Activated naive CD4-positive, alpha-beta T cell treated with anti-CD3 and anti-CD28 coated beads, Interleukin-2, amount 10 ng/mL, durations not matched to agents 7 days and 5 days (primary cell): Measurements from ENCODE around the gene PRR30.

Experiments used
- CTCF ChIA-PET: fragments of 350-600 bp; sonication (Branson Sonifier 250); formaldehyde crosslinking; loops from one replicate; lab custom pipeline; 2021; ENCODE audit warnings: antibody characterized with exemption; lab: Charles Lee
- DNase-seq: peaks from one replicate; pipeline ENCODE4 v3.0.0-alpha.2; 2020
- H3K27ac Mint-ChIP-seq: one replicate; pipeline ENCODE4 v1.8.0; 2021; ENCODE audit warnings: mild to moderate bottlenecking, moderate library complexity, mixed read lengths
- H3K27me3 Mint-ChIP-seq: one replicate; pipeline ENCODE4 v1.8.0; 2021; ENCODE audit warnings: mild to moderate bottlenecking, mixed read lengths
- H3K36me3 Mint-ChIP-seq: one replicate; pipeline ENCODE4 v1.8.0; 2021; ENCODE audit warnings: mixed read lengths
- H3K4me1 Mint-ChIP-seq: one replicate; pipeline ENCODE4 v1.8.0; 2021; ENCODE audit warnings: mixed read lengths
- H3K4me3 Mint-ChIP-seq: one replicate; pipeline ENCODE4 v1.8.0; 2021; ENCODE audit warnings: mild to moderate bottlenecking, moderate library complexity, mixed read lengths
- H3K9me3 Mint-ChIP-seq: one replicate; pipeline ENCODE4 v1.8.0; 2021; ENCODE audit warnings: mixed read lengths

The PRR30 gene

GRCh38 chr2:27094353-27094984, 44.7 kb downstream of the PRR30 start:
- no peak overlapping the region for H3K4me3 Mint-ChIP-seq
- no peaks in the 10 kb centered on the region for H3K9me3 Mint-ChIP-seq
- no peak for DNase-seq
- H3K27me3 Mint-ChIP-seq, result no peaks in the 10 kb centered on the region
- peaks cover 22% of the 10 kb centered on the region for H3K4me1 Mint-ChIP-seq
- CTCF ChIA-PET, result interaction anchor here (0.5 to 3.0 kb wide), 4 partner anchors 72 to 209 kb away, joined by 3 to 13 read pairs (median 3); no protein-coding TSS in a partner anchor
- H3K27ac Mint-ChIP-seq, result no peak overlapping the region
- H3K36me3 Mint-ChIP-seq, result peaks cover 1% of the 10 kb centered on the region

GRCh38 chr2:27093430-27094352, 45.5 kb downstream of the PRR30 start:
- no peak for DNase-seq
- CTCF ChIA-PET, result interaction anchor here (0.5 to 0.9 kb wide), 3 partner anchors 73 to 98 kb away, joined by 3 read pairs; no protein-coding TSS in a partner anchor
- H3K4me1 Mint-ChIP-seq, result peaks cover 29% of the 10 kb centered on the region
- H3K36me3 Mint-ChIP-seq, result peaks cover 1% of the 10 kb centered on the region
- H3K27ac Mint-ChIP-seq, result no peak overlapping the region
- H3K9me3 Mint-ChIP-seq, result no peaks in the 10 kb centered on the region
- H3K4me3 Mint-ChIP-seq, result no peak overlapping the region
- no peaks in the 10 kb centered on the region for H3K27me3 Mint-ChIP-seq

GRCh38 chr2:27092696-27093429, 46.3 kb downstream of the PRR30 start:
- Mint-ChIP-seq H3K27me3 (no peaks in the 10 kb centered on the region), H3K9me3 (no peaks in the 10 kb centered on the region), H3K4me1 (peaks cover 35% of the 10 kb centered on the region), H3K36me3 (peaks cover 1% of the 10 kb centered on the region), H3K27ac (no peak overlapping the region), H3K4me3 (no peak overlapping the region)
- CTCF ChIA-PET, result interaction anchor here (0.7 to 1.3 kb wide), 2 partner anchors 41 to 98 kb away, joined by 3 read pairs; no protein-coding TSS in a partner anchor
- DNase-seq, result no peak

GRCh38 chr2:27091746-27092695, 47.2 kb downstream of the PRR30 start:
- no peaks in the 10 kb centered on the region for H3K27me3 Mint-ChIP-seq
- H3K36me3 Mint-ChIP-seq, result peaks cover 1% of the 10 kb centered on the region
- H3K27ac Mint-ChIP-seq, result no peak overlapping the region
- no peak overlapping the region for H3K4me3 Mint-ChIP-seq
- H3K9me3 Mint-ChIP-seq, result no peaks in the 10 kb centered on the region
- no peak for DNase-seq
- CTCF ChIA-PET, result interaction anchor here (1.3 kb wide), 2 partner anchors 10 to 42 kb away, joined by 3 read pairs; no protein-coding TSS in a partner anchor
- peaks cover 43% of the 10 kb centered on the region for H3K4me1 Mint-ChIP-seq

- Mint-ChIP-seq H3K4me1 (peaks cover 49% of the 10 kb centered on the region), H3K4me3 (no peak overlapping the region), H3K9me3 (no peaks in the 10 kb centered on the region), H3K27ac (no peak overlapping the region), H3K27me3 (no peaks in the 10 kb centered on the region), H3K36me3 (peaks cover 4% of the 10 kb centered on the region)
- CTCF ChIA-PET, result interaction anchor here (1.0 to 2.6 kb wide), 4 partner anchors 38 to 214 kb away, joined by 3 to 10 read pairs (median 6); partner anchors contain the start of gene AGBL5
- DNase-seq, result no peak
Observed at GRCh38 chr2:27089111-27089954, 49.9 kb downstream of the PRR30 start.

- H3K9me3 Mint-ChIP-seq, result no peaks in the 10 kb centered on the region
- peaks cover 52% of the 10 kb centered on the region for H3K4me1 Mint-ChIP-seq
- no peak overlapping the region for H3K4me3 Mint-ChIP-seq
- peaks cover 4% of the 10 kb centered on the region for H3K36me3 Mint-ChIP-seq
- CTCF ChIA-PET, result interaction anchor here (1.0 to 2.6 kb wide), 4 partner anchors 38 to 215 kb away, joined by 4 to 10 read pairs (median 6); partner anchors contain the start of gene AGBL5
- no peak overlapping the region for H3K27ac Mint-ChIP-seq
- no peaks in the 10 kb centered on the region for H3K27me3 Mint-ChIP-seq
- DNase-seq, result no peak
Observed at GRCh38 chr2:27088634-27089033, 50.6 kb downstream of the PRR30 start.

GRCh38 chr2:27087823-27088410, 51.3 kb downstream of the PRR30 start:
- Mint-ChIP-seq H3K27me3 (no peaks in the 10 kb centered on the region), H3K36me3 (peaks cover 4% of the 10 kb centered on the region), H3K4me1 (peaks cover 54% of the 10 kb centered on the region), H3K27ac (no peak overlapping the region), H3K9me3 (no peaks in the 10 kb centered on the region), H3K4me3 (peak overlapping the region; percentile 80)
- CTCF ChIA-PET, result interaction anchor here (1.0 to 2.6 kb wide), 6 partner anchors 37 to 215 kb away, joined by 3 to 10 read pairs (median 4); partner anchors contain the start of gene AGBL5
- DNase-seq, result no peak
